Measurements from ENCODE around the gene HDDC2. TPM values are rescaled to one million over a fixed set of nuclear protein-coding genes. Genes with fewer than 3 reads are reported as not detected.
A peak's percentile ranks its signal among the peaks of the same experiment; 100 is the strongest.
"Not testable (repeated sequence)": the region's sequence is repeated elsewhere in the genome, so short reads cannot be mapped to it uniquely, and the experiment has no call there.

HDDC2 gene
- total RNA-seq, 1 donor from 2014 or later, result 7.7 TPM

DNA sequence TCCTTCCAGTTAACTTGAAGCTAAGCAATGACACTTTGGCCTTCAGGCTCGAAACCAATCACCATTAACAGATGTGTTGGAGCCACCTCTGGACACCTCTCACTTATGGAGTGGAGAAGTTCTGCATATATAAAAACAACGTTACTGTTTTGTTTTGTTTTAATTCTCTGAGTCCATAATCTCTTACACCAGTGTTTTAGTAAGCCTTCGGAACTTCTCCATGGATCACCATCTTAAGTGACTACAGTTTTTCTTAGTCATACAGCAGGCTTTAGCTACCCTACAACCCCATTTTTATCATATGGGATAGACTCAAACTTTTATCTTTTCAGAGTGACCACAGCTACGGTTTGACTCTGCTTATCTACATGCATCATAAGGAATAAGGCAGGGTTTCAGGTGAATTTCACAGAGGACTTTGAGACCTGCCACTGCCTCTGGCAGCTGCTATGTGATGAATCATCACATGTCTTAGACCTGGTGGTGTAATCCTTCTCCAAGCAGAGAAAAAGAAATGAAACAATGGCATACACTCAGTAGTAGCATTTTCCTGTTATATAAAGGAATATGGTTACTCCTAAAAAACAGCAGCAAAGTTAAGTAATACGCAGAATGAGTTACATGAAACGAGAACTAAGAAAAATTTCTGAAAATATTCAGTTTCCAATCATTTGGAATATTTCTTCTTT is 5.5 kb upstream of the HDDC2 start:
- DNase-seq (ENCODE audit: low spot score) (no peak), ATAC-seq (peak; percentile 47)

DNA sequence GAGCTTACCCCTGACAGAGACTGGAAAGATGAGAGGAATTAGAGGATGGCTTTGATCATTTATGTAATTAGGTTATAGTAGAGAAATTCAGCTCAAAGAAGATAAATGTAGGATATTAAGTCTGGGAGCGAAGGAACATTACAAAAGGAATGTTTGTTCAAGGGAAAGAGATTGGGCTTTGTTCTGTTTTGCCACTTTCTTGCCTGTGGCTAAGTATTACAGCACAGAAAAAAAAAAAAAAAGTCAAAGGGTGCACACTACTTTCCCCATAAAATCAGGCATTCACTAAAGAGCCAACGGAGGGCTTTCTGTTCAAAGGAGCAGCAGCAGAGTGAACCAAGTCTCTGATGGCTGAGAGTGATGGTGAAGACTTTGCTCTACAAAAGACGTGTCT is 5.0 kb upstream of the HDDC2 start:
- no peak for DNase-seq (ENCODE audit: low spot score)
- ATAC-seq, result no peak

DNA sequence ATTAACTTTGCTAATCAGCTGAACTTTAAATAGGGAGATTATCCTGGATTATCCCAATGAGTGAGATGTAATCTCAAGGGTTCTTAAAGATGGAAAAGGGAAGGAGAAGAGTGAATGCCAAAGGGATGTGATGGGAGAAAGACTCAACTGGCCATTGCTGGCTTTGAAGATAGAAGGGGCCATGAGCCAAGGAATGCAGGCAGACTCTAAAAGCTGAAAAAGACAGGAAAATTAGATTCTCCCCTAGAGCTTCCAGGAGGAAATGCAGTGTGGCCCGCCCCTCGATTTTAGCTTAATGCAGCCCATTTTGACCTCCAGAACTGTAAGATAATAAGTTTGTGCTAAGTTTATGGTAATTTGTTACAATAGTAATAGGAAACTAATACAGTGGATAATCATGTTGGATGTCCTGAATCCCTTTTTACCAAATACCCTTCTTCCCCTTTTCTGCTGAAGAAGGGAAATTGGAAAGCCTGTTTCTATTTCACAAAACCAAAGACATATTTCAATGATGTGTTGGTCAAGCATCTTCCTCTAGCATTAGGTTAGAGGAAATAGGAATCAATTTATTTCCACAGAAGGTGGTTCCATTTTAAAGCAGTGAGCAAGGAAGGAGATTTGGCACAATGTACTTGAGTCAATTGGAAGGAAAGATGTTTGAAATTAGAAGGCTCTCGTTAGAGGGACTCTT is 3.3 kb upstream of the HDDC2 start:
- no peak for DNase-seq (ENCODE audit: low spot score)
- no peak for ATAC-seq

DNA sequence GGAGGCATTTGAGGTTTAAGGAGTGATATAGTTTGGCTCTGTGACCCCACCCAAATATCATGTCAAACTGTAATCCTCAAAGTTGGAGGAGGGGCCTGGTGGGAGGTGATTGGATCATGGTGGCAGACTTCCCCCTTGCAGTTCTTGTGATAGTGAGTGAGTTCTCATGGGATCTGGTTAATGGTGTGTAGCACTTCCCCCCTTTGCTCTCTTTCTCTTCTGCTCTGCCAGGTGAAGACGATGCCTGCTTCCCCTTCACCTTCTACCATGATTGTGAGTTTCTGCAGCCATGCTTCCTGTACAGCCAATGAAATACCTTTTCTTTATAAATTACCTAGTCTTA is 1.7 kb upstream of the HDDC2 start:
- DNase-seq (ENCODE audit: low spot score) (no peak), ATAC-seq (no peak)

GRCh38 chr6:125302840-125303511 is 1.2 kb upstream of the HDDC2 start:
- ATAC-seq (no peak), DNase-seq (ENCODE audit: low spot score) (no peak)

DNA sequence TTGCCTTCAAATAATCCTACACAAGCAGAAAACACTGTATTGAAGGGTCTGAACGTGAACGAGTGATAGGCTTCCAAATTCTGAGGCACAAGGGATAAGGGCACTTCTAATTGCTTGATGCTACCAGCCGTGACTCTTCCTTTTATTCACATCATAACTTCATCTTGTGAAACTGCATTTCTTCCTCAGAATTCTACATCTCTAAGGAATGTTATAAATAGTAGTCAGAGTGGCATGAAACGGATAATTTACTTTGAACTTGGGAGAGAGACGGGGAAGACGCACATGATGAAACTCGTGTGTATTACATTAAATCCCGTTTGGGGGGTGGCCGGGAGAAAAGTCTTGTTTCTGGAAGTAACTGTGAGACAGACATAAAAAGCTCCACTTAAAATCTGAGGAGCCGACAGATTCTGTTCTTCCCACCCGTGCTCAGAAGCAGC is 754 bp downstream of the HDDC2 start:
- ATAC-seq (no peak), DNase-seq (ENCODE audit: low spot score) (no peak)

- ATAC-seq, result no peak
These were observed 2.5 kb downstream of the HDDC2 start for GRCh38 chr6:125299257-125299656.

DNA sequence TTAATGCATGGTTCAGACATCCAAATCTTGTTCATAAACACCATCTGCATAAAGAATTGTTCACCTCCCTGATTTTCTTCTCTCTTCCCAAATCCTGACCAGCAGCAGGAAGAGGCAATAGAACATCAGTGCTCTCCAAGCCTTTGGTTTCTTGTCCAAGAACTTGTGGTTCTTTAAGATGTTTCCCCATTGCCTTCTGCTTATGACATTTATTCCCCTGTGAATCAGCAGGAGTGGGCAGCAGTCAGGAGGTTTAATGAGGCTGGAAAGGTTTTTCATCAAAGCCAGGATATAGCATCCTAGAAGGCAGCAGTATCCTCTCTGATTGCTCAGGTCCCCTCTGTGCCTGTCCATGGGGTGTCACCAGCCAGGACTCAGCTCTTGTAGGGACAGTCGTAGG is 5.3 kb downstream of the HDDC2 start:
- ATAC-seq, result no peak

More at GRCh38 chr6:125299257-125299656, 2.5 kb downstream of the HDDC2 start:
- DNase-seq (ENCODE audit: low spot score), result no peak

GRCh38 chr6:125294925-125295324 is 6.8 kb downstream of the HDDC2 start:
- ATAC-seq (peak; percentile 95), DNase-seq (ENCODE audit: low spot score) (peak; percentile 72)

More for the DNA sequence above, 5.3 kb downstream of the HDDC2 start:
- DNase-seq (ENCODE audit: low spot score), result no peak

- ATAC-seq, result no peak
- DNase-seq (ENCODE audit: low spot score), result no peak
These were observed 7.7 kb downstream of the HDDC2 start for GRCh38 chr6:125294036-125294435.

GRCh38 chr6:125293587-125293986 is 8.2 kb downstream of the HDDC2 start:
- ATAC-seq (no peak), DNase-seq (ENCODE audit: low spot score) (no peak)

GRCh38 chr6:125287718-125288117 is 14.0 kb downstream of the HDDC2 start:
- no peak for DNase-seq (ENCODE audit: low spot score)
- ATAC-seq, result no peak

- DNase-seq (ENCODE audit: low spot score) (no peak), ATAC-seq (no peak)
These were observed 15.8 kb downstream of the HDDC2 start for GRCh38 chr6:125285936-125286335.

- DNase-seq (ENCODE audit: low spot score) (no peak), ATAC-seq (no peak)
These were observed 16.4 kb downstream of the HDDC2 start for GRCh38 chr6:125285353-125285752.

- not testable (repeated sequence) for ATAC-seq; DNase-seq (ENCODE audit: low spot score)
These were observed 19.3 kb downstream of the HDDC2 start for GRCh38 chr6:125282470-125282869.

DNA sequence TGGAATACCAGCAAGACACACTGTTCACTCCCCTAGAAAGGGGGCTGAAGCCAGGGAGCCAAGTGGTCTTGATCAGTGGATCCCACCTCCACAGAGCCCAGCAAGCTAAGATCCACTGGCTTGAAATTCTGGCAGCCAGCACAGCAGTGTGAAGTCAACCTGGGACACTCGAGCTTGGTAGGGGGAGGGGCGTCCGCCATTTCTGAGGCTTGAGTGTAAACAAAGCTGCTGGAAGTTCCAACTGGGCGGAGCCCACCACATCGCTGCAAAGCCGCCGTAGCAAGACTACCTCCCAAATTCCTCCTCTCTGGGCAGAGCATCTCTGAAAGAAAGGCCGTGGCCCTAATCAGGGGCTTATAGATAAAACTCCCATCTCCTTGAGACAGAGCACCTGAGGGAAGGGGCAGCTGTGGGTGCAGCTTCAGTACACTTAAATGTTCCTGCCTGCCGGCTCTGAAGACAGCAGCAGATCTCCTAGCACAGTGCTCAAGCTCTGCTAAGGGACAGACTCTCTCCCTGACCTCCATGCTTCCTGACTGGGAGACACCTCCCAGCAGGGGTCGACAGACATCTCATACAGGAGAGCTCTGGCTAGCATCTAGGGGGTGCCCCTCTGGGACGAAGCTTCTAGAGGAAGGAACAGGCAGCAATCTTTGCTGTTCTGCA is 21.3 kb downstream of the HDDC2 start:
- not testable (repeated sequence) for DNase-seq (ENCODE audit: low spot score); ATAC-seq

- no peak for DNase-seq (ENCODE audit: low spot score)
- no peak for ATAC-seq
These were observed 21.8 kb downstream of the HDDC2 start for GRCh38 chr6:125279961-125280360.

DNA sequence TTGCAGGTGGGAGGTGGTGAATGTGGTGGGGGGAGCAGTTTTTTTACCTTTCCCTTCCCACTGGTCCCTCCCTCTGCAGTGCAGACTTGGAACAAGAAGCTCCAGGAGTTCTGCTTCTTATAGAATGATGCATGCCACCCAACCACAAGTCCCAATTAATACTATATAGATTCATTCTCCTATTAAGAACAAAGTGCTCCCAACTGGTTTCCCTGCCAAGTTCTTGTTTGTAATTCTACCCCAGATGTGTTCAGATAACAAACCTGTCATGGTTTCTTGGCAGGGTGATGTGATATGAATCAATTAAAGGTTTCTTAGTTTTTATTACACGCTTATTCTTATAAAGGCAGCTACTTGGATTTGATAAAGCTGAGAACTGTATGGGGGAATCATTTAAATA is 23.9 kb downstream of the HDDC2 start:
- DNase-seq (ENCODE audit: low spot score) (no peak), ATAC-seq (no peak)

DNA sequence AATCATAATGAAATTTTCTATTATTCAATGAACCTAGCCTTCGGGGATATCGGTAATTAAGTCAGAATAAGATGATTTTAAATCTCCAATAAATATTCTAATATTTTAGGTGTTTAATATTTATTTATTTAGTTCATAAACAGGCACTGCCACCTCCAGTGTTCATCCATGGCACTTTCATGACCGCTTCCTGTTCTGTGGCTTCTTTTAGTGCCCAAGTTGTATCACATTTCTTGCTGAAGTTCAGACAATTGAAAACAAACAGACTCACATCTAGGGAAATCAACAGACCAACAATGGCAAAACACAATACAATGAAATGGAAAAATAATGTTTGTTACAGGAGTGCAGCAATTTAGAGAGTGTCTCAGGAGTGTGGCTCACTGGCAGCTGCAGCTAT is 26.0 kb downstream of the HDDC2 start:
- ATAC-seq, result no peak
- DNase-seq (ENCODE audit: low spot score), result no peak

DNA sequence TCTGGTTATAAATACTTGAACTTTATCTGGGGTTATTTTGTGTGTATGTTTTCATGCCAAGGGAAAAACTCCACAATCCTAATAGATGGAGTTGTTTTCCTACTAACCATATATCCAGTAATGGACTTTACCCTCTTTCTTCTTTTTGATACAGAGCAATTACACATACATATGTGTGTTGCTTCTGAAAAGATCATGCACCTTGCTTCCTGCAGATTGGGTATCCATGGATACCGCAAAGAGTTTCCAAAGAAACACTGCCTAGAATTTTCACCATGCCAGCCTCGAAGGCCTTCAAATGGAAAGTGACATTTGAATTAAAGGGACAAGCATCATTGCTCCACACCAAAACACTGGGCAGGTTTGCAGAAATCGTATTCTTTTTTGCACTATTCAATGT is 26.8 kb downstream of the HDDC2 start:
- no peak for DNase-seq (ENCODE audit: low spot score)
- no peak for ATAC-seq

- DNase-seq (ENCODE audit: low spot score), result no peak
- no peak for ATAC-seq
These were observed 27.8 kb downstream of the HDDC2 start for GRCh38 chr6:125273965-125274364.

GRCh38 chr6:125273251-125273650 is 28.5 kb downstream of the HDDC2 start:
- DNase-seq (ENCODE audit: low spot score) (no peak), ATAC-seq (no peak)
